ENCODE measurements around the gene PACSIN1.

The PACSIN1 gene

DNA sequence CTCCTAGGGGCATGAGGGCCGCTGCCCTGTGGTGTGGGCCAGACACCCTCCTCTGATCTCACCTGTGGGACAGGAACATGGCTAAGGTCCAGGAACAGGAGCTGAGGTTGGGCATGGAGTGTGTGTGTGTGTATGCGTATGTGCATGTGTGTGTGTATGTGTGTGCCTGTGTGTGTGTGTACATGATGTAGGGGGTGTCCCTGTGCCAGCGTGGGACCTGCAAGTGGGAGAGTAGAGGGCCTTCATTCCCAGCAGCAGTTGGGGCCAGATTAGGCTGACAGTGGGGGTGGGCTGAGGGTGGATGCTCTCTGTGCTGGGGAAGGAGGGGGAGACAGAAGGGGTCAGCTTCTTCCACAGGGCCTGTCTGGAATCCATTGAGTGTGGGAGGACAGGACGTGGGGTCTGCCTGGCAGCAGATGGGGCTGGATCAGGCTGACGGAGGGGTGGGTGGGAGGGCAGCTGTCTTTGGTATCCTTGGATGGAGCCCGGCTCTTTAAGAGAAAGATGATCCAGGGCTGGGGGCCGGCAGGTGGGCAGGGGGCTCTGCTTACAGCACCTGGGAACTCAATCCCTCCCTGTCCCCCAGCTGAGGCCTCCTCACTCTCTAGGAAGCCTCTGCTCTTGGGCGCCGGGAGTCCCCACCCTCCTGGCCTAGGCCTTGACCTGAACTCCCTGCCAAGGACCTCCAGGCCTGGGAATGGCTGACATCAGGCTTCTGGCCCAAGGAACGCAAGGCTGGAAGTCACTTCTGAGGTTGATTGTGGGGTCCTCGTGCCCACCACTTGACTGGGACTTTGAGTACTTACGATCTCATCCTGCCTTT, 46.2 kb downstream of the PACSIN1 start:
- no peaks in the 10 kb centered on the region for H3K9me3 ChIP-seq (ENCODE audit: low read depth, low read length)
- H3K36me3 ChIP-seq (ENCODE audit: insufficient read depth, low read length), result no peaks in the 10 kb centered on the region
- TF ChIP-seq FOXP2 (optimal IDR thresholded peaks at IDR 0.05; ENCODE audit: control extremely low read depth, extremely low read length, insufficient read depth) (no peak), POLR2AphosphoS5 (IDR thresholded peaks at IDR 0.05; ENCODE audit: borderline replicate concordance, low read depth, low read length) (no peak), EZH2 (IDR thresholded peaks at IDR 0.05) (no peak)
- no peak overlapping the region for H3K27ac ChIP-seq
- no peak for DNase-seq (ENCODE audit: low read depth, low spot score)
- H3K9ac ChIP-seq (ENCODE audit: insufficient read length), result no peak overlapping the region
- H3K4me3 ChIP-seq, result no peak overlapping the region

DNA sequence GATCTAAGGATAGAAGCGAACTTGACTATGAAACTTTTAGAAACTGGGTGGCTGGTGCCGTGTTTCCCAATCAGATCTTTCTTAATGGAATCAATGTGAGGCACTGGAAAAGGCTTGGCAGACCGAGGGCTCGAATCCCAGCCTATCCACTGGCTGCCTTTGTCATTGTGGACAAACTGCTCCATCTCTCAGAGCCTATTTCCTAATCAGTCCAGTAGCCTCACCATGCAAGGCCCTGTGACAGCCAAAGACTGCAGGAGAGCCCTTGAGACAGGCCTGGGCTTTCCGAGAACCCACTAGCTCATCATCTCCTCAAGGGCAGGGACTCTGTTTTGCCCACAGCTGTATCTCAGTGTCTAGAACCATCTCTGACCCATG, 46.9 kb downstream of the PACSIN1 start:
- no peaks in the 10 kb centered on the region for H3K9me3 ChIP-seq (ENCODE audit: low read depth, low read length)
- H3K9ac ChIP-seq (ENCODE audit: insufficient read length), result no peak overlapping the region
- DNase-seq (ENCODE audit: low read depth, low spot score), result no peak
- TF ChIP-seq POLR2AphosphoS5 (IDR thresholded peaks at IDR 0.05; ENCODE audit: borderline replicate concordance, low read depth, low read length), result no peak
- TF ChIP-seq EZH2 (IDR thresholded peaks at IDR 0.05), result no peak
- no peak for TF ChIP-seq FOXP2 (optimal IDR thresholded peaks at IDR 0.05; ENCODE audit: control extremely low read depth, extremely low read length, insufficient read depth)
- no peak overlapping the region for H3K27ac ChIP-seq
- H3K4me3 ChIP-seq, result no peak overlapping the region
- no peaks in the 10 kb centered on the region for H3K36me3 ChIP-seq (ENCODE audit: insufficient read depth, low read length)

DNA sequence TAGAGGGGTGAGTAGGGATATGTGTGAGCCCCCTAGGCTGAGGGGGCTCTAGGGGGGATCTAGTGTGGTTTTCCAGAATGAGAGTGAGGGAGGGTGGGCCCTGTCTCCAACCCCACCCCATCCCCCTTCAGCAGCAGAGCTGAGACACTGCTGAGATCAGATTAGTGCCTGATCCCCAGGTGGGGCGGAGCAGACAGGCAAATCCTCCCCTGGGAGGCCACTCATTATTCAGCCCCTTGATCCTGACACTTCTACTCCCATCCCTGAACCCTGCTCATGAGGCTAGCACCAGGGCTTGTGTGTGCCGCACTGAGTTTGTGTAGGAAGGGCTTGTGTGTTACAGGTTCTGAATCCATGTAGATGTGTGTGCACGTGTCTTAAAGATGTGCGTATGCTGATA, 47.8 kb downstream of the PACSIN1 start:
- DNase-seq (ENCODE audit: low read depth, low spot score), result no peak
- Histone ChIP-seq H3K4me3 (no peak overlapping the region), H3K9ac (ENCODE audit: insufficient read length) (no peak overlapping the region), H3K27ac (no peak overlapping the region), H3K9me3 (ENCODE audit: low read depth, low read length) (no peaks in the 10 kb centered on the region), H3K36me3 (ENCODE audit: insufficient read depth, low read length) (no peaks in the 10 kb centered on the region)
- TF ChIP-seq EZH2 (IDR thresholded peaks at IDR 0.05) (no peak), POLR2AphosphoS5 (IDR thresholded peaks at IDR 0.05; ENCODE audit: borderline replicate concordance, low read depth, low read length) (no peak), FOXP2 (optimal IDR thresholded peaks at IDR 0.05; ENCODE audit: control extremely low read depth, extremely low read length, insufficient read depth) (no peak)

DNA sequence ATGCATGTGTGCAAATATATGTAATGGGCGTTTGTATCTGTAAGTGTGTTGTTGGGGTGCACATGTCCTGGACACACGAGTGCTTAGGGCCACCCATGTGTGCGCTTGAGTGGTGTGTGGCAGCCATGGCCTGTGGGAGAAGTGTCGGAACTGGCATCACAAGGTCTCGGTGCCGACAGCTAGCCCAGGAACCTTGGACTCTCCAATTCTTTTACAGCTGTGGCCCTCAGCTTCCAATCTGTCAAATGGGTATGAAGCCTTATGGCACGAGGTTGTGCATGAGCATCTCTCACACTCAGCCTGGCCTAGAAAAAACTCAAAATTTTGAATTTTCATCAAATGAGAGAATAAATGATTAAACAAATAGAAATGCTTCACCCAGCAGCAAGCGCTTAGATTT, 48.2 kb downstream of the PACSIN1 start:
- H3K27ac ChIP-seq, result no peak overlapping the region
- TF ChIP-seq EZH2 (IDR thresholded peaks at IDR 0.05), result no peak
- no peak for TF ChIP-seq FOXP2 (optimal IDR thresholded peaks at IDR 0.05; ENCODE audit: control extremely low read depth, extremely low read length, insufficient read depth)
- TF ChIP-seq POLR2AphosphoS5 (IDR thresholded peaks at IDR 0.05; ENCODE audit: borderline replicate concordance, low read depth, low read length), result no peak
- H3K4me3 ChIP-seq, result no peak overlapping the region
- DNase-seq (ENCODE audit: low read depth, low spot score), result no peak
- no peaks in the 10 kb centered on the region for H3K9me3 ChIP-seq (ENCODE audit: low read depth, low read length)
- no peaks in the 10 kb centered on the region for H3K36me3 ChIP-seq (ENCODE audit: insufficient read depth, low read length)
- no peak overlapping the region for H3K9ac ChIP-seq (ENCODE audit: insufficient read length)

DNA sequence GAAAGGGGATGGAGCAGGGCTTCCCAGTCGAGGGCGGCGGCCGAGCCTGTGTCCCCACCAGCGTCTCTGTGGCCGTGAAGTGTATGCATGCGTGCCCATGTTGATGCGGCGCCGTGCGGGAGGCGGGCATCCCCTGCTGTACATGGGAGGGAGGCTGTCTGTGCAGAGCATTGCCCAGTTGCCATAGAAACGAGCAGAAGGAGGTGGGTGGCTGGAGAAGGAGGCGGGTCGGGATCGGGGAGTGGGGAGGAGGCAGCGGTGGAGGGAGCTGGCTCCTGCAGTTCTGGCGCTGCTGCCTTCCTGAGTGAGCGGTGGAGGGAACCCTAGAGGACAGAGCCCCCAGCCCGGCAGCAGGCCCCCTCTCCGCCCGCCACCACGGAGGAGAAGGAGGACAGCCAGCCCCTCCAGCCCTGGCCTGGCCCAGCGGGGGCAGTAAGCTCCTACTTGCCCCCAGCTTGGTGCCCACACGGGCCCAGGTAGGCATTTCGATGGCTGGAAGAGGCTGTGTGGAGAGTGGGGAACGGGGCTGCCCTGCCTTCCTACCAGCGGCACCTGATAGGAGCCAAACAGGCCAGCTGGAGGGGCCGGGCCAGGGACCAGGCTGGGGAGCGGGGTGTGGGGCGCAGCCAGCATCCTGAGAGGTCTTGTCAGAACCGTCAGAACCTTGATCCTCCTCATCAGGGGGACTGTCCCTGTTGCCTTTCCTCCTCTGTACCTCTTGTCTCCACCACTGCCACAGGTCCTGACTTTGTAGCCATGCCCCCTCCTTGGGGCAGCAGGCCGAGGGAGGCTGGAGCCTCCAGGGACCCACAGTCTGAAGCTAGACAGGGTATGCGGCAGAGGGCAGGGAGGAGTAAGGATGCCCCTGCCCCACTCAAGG, 49.0 kb downstream of the PACSIN1 start:
- Histone ChIP-seq H3K36me3 (ENCODE audit: insufficient read depth, low read length) (no peaks in the 10 kb centered on the region), H3K4me3 (no peak overlapping the region), H3K27ac (no peak overlapping the region), H3K9me3 (ENCODE audit: low read depth, low read length) (no peaks in the 10 kb centered on the region), H3K9ac (ENCODE audit: insufficient read length) (no peak overlapping the region)
- DNase-seq (ENCODE audit: low read depth, low spot score), result no peak
- no peak for TF ChIP-seq POLR2AphosphoS5 (IDR thresholded peaks at IDR 0.05; ENCODE audit: borderline replicate concordance, low read depth, low read length)
- no peak for TF ChIP-seq EZH2 (IDR thresholded peaks at IDR 0.05)
- TF ChIP-seq FOXP2 (optimal IDR thresholded peaks at IDR 0.05; ENCODE audit: control extremely low read depth, extremely low read length, insufficient read depth), result no peak

DNA sequence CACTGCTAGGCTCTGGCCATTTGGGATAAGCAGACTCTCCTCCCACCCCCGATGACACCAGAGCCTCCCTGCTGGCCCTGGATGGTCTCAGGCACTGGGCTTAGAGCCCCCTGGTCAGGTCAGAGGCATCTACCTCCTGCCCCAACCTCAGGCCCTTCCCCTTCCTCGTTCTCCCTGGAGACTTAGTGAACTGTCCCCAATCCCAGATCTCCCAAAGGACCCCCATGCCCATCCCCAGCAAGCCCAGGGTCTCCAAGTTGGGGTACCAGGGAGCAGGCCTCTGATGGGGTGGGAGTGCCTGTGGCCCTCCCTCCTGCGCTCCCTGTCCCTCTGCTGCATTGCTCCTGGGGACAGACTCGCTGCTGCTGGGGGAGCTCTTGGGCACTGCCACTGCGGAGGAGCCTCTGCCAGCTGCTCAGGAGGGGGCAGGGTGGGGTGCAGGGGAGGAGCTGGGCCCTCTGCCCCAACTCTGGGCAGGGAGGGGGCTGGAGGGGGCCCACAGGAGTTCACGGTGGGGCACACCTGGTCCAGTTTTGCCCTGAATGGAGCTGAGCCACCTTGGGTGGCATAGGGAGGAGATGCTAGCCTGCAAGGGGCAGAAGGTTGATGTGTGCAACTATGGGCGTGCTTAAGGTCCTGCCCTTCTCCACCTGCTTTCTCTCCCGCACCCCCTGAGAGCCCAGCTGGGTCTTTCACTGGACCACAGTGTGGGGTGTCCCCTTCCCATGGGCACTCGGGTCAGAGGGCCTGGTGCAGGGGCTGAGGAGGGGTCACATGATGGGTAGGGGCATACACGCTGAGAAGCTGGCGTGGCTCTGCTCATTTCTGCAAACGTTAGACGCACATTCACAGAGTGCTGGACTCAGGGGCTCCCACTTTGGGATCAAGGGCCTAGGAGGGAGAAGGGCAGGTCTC, 49.9 kb downstream of the PACSIN1 start:
- DNase-seq (ENCODE audit: low read depth, low spot score), result no peak
- TF ChIP-seq POLR2AphosphoS5 (IDR thresholded peaks at IDR 0.05; ENCODE audit: borderline replicate concordance, low read depth, low read length) (no peak), EZH2 (IDR thresholded peaks at IDR 0.05) (no peak), FOXP2 (optimal IDR thresholded peaks at IDR 0.05; ENCODE audit: control extremely low read depth, extremely low read length, insufficient read depth) (no peak)
- no peak overlapping the region for H3K27ac ChIP-seq
- H3K4me3 ChIP-seq, result no peak overlapping the region
- no peak overlapping the region for H3K9ac ChIP-seq (ENCODE audit: insufficient read length)
- no peaks in the 10 kb centered on the region for H3K36me3 ChIP-seq (ENCODE audit: insufficient read depth, low read length)
- no peaks in the 10 kb centered on the region for H3K9me3 ChIP-seq (ENCODE audit: low read depth, low read length)

DNA sequence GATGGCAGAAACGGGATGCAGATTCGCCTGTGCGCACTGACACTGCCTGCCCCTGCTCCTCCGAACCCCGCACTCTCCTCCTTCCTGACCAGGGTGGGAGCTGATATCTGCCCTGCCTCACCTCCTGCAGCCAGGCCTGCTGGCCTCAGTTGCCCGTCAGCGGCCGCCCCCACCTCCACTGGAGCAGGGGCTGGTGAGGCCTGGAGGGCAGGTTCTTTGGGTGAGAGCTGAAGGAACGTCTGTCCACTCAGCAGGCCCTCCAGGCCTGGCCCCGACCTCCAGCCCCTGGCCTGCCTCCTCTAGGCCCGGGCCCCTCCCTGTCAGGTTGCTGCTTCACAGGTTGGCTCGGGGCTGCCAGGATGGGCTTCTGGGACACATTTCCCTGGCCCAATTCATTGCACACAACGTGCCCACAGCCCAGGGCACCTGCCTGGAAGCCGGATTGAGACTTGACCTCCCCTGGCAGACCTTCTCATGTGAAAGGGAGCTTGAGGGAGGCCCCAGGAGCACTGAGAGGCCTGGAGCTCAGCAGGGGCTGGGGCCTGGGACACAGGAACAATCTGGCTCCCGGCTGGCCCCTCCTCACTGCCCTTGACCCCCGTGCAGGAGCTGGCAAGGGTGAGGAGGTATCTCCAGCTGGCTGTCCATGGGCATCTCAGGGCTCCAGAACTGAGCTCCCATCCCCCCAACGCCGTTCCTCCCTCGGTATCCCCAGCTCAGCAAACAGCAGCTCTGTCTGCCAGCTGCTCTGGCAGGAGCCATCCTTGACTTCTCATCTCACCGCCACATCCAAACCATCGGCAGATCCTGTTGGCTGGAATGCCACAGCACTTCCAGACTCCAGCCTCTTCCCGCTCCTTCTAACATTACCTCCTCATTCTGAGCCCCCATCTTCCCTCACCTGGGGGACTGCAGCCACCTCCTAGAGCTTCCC, 50.8 kb downstream of the PACSIN1 start:
- Histone ChIP-seq H3K9me3 (ENCODE audit: low read depth, low read length) (no peaks in the 10 kb centered on the region), H3K4me3 (no peak overlapping the region), H3K27ac (no peak overlapping the region), H3K9ac (ENCODE audit: insufficient read length) (no peak overlapping the region), H3K36me3 (ENCODE audit: insufficient read depth, low read length) (no peaks in the 10 kb centered on the region)
- DNase-seq (ENCODE audit: low read depth, low spot score), result no peak
- TF ChIP-seq FOXP2 (optimal IDR thresholded peaks at IDR 0.05; ENCODE audit: control extremely low read depth, extremely low read length, insufficient read depth) (no peak), EZH2 (IDR thresholded peaks at IDR 0.05) (no peak), POLR2AphosphoS5 (IDR thresholded peaks at IDR 0.05; ENCODE audit: borderline replicate concordance, low read depth, low read length) (no peak)

Measured in SK-N-MC (cell line).